NB4 (cell line): ENCODE results near the gene ABCG1.

Experiments used
- CTCF ChIP-seq: IDR thresholded peaks from one replicate; pipeline ENCODE4 v1.5.1; 2012; ENCODE audit warnings: low read depth, low read length
- POLR2A ChIP-seq: IDR thresholded peaks from 2 replicates; pipeline ENCODE4 v1.6.1; 2011; ENCODE audit warnings: mild to moderate bottlenecking; ENCODE audit not compliant: insufficient read length; ENCODE audit errors: extremely low read depth

GRCh38 chr21:42174173-42174572 lies 44.8 kb upstream of the ABCG1 start:
- no peak for TF ChIP-seq CTCF
- TF ChIP-seq POLR2A = no peak
